Measurements from ENCODE around the gene TPRX1.

GRCh38 chr19:47797996-47798903, 6.1 kb downstream of the TPRX1 start:
- no peak for TF ChIP-seq POLR2AphosphoS5 (IDR thresholded peaks at IDR 0.05; ENCODE audit: borderline replicate concordance, low read depth, low read length)
- no peak for TF ChIP-seq EZH2 (IDR thresholded peaks at IDR 0.05)
- no peak for TF ChIP-seq FOXP2 (optimal IDR thresholded peaks at IDR 0.05; ENCODE audit: control extremely low read depth, extremely low read length, insufficient read depth)

All from SK-N-MC (cell line).